ENCODE data around the gene PDE4A. TPM values are rescaled to one million over a fixed set of nuclear protein-coding genes. Genes with fewer than 3 reads are reported as not detected.
A peak's percentile ranks its signal among the peaks of the same experiment; 100 is the strongest.

The PDE4A gene
- total and polyA plus RNA-seq, 2 donors (not counting 3 experiments of a cell fraction or from before 2014, with no cell fraction given) = 3.8 to 10.0 TPM

GRCh38 chr19:10505583-10506229 lies 85.4 kb downstream of the PDE4A start:
- DNase-seq (ENCODE audit: low read depth, low spot score) = peak; percentile 71
- dilution Hi-C loops (cut with MboI; ENCODE audit: extremely low pct_ligation_motif_present, low sequenced_read_pairs) = no loop called here

More at GRCh38 chr19:10505583-10506229, 85.4 kb downstream of the PDE4A start:
- intact Hi-C loops (cut with micrococcal nuclease) = loop anchor here (10.0 kb wide), 1 partner anchor 589 kb away; no protein-coding TSS in a partner anchor
- Histone ChIP-seq H2AFZ (ENCODE audit: low read depth, low read length) (no peak overlapping the region), H3K79me2 (ENCODE audit: control insufficient read depth, insufficient read depth, low read length) (peaks cover 16% of the 10 kb centered on the region), H3K4me3 (replicated peaks in 1 of 3; ENCODE audit: insufficient read depth in 1 of 3, low read depth in 1 of 3, low read length in 3 of 3) (no peak overlapping the region), H3K9me1 (replicated peaks; ENCODE audit: control insufficient read depth, extremely low read depth, insufficient read depth, low read length) (no peaks in the 10 kb centered on the region), H3K36me3 (ENCODE audit: control insufficient read depth in 2 of 2, extremely low read depth in 1 of 2, insufficient read depth in 2 of 2, low read length in 2 of 2) (no peaks in the 10 kb centered on the region), H3K9me3 (replicated peaks; ENCODE audit: control insufficient read depth, insufficient read depth, low read length) (no peaks in the 10 kb centered on the region), H3K27me3 (ENCODE audit: control insufficient read depth in 2 of 2, insufficient read depth in 2 of 2, low read length in 2 of 2) (no peaks in the 10 kb centered on the region), H3K4me2 (ENCODE audit: insufficient read depth, low read length) (no peak overlapping the region), H3K9ac (replicated peaks; ENCODE audit: extremely low read depth, insufficient read depth, low read length) (no peak overlapping the region), H4K20me1 (replicated peaks; ENCODE audit: control insufficient read depth, extremely low read depth, insufficient read depth, low read length) (no peaks in the 10 kb centered on the region), H3K27ac (ENCODE audit: insufficient read depth, low read depth, low read length) (no peak overlapping the region), H3K4me1 (ENCODE audit: control insufficient read depth, extremely low read depth, insufficient read depth, low read length) (peaks cover 7% of the 10 kb centered on the region)
- CTCF ChIA-PET = interaction anchor here (0.6 to 2.1 kb wide), 22 partner anchors 12 to 212 kb away, joined by 3 to 13 read pairs (median 3); partner anchors contain the start of genes CDC37, DNM2, KRI1 and S1PR5
- no TSS peak for BruUV-seq (replicated peaks)
- peak; percentile 73 to 88 for TF ChIP-seq CTCF (IDR thresholded peaks at IDR 0.05; ENCODE audit: extremely low read depth in 1 of 2, insufficient read depth in 1 of 2, low read depth in 1 of 2, low read length in 2 of 2)
- TF ChIP-seq MAX (IDR thresholded peaks at IDR 0.05; ENCODE audit: insufficient read depth, insufficient read length) = no peak
- POLR2A ChIA-PET = no interaction called here
- FAIRE-seq = peak; percentile 94

All from endothelial cell of umbilical vein (primary cell).